ENCODE data around the gene CLGN.
"Not testable (repeated sequence)": the region's sequence is repeated elsewhere in the genome, so short reads cannot be mapped to it uniquely, and the experiment has no call there.

The CLGN gene

DNA sequence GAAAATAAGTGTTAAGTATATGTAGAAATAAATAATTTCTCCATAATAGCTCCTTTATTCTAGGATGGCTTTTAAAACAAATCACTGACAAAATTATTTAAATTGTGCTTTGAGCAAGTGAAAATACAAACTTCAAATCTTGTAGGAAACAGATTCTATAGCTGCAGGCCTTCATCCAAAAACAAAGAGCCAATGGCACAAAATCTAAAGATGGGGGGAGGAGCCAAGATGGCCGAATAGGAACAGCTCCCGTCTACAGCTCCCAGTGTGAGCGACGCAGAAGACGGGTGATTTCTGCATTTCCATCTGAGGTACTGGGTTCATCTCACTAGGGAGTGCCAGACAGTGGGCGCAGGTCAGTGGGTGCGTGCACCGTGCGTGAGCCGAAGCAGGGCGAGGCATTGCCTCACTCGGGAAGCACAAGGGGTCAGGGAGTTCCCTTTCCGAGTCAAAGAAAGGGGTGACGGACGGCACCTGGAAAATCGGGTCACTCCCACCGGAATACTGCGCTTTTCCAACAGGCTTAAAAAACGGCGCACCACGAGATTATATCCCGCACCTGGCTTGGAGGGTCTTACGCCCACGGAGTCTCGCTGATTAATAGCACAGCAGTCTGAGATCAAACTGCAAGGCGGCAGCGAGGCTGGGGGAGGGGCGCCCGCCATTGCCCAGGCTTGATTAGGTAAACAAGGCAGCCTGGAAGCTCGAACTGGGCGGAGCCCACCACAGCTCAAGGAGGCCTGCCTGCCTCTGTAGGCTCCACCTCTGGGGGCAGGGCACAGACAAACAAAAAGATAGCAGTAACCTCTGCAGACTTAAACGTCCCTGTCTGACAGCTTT is 14.1 kb downstream of the CLGN start:
- not testable (repeated sequence) for H3K4me1 Mint-ChIP-seq, H3K9me3 Mint-ChIP-seq, ATAC-seq, H3K27ac Mint-ChIP-seq, H3K4me3 Mint-ChIP-seq, H3K36me3 Mint-ChIP-seq
- H3K27me3 Mint-ChIP-seq = peaks cover 12% of the 10 kb centered on the region

DNA sequence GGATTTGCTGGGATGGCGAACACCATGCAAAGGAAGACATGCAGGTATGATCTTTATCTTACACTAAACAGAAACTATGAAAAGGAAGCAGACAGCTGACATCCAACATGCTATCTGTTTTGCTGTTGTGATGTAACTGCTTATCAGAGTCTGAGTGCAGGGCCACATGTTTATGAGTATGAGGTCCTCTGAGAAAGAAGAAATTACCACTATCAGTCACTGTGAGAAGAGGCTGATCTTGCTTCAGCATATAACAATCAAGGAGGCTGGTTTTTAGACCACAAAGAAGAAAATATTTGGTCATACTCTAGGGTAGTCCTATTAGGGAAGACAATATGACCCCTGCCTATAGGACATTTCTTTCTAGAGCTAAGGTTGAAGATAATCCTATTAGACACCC is 18.5 kb downstream of the CLGN start:
- Mint-ChIP-seq H3K27ac (no peak overlapping the region), H3K4me3 (no peak overlapping the region), H3K9me3 (no peaks in the 10 kb centered on the region), H3K27me3 (peaks cover 24% of the 10 kb centered on the region), H3K4me1 (no peaks in the 10 kb centered on the region), H3K36me3 (no peaks in the 10 kb centered on the region)
- ATAC-seq = no peak

DNA sequence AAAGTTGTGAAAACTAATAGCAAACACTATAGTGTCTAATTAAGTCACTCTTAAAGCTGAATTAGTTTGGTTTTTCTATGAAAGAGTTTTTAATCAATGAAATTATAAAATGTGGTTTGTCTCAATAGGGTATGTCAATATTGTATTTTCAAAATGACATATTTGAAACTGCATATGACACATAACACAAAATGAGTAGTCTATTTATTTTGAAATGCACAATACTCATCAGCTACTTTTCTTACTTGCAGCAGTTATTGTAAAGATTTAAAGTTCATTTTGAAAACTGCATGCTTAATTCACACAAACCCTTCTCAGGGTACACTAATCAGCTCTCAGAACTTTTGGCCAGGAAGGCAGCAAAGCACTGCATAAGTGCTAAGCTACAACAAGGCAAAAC is 21.2 kb downstream of the CLGN start:
- no peaks in the 10 kb centered on the region for H3K4me1 Mint-ChIP-seq

DNA sequence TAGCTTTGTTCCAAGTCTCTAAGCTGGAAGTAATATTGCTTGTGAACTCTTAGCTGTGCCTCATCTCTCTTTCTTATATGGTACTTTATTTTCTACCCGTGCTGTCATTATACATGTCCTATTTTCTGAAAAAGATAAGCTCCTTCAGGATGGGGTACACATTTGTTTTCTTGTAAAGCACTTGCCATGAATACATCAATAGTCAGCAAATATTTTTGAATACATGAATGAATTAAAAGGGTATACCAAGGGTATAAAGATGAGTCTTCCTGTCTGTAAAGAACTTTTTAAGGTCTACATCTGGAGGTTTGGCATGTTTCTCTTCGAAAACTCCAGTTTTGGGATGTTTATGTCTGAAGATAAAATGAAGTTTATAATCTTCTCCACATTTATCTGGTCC is 27.3 kb downstream of the CLGN start:
- Mint-ChIP-seq H3K4me3 (no peak overlapping the region), H3K27me3 (peaks cover 10% of the 10 kb centered on the region), H3K27ac (no peak overlapping the region), H3K36me3 (no peaks in the 10 kb centered on the region), H3K4me1 (no peaks in the 10 kb centered on the region), H3K9me3 (no peaks in the 10 kb centered on the region)
- no peak for ATAC-seq

More for the DNA sequence above, 21.2 kb downstream of the CLGN start:
- no peak for ATAC-seq
- Mint-ChIP-seq H3K27me3 (peaks cover 12% of the 10 kb centered on the region), H3K4me3 (no peak overlapping the region), H3K9me3 (no peaks in the 10 kb centered on the region), H3K27ac (no peak overlapping the region), H3K36me3 (no peaks in the 10 kb centered on the region)

DNA sequence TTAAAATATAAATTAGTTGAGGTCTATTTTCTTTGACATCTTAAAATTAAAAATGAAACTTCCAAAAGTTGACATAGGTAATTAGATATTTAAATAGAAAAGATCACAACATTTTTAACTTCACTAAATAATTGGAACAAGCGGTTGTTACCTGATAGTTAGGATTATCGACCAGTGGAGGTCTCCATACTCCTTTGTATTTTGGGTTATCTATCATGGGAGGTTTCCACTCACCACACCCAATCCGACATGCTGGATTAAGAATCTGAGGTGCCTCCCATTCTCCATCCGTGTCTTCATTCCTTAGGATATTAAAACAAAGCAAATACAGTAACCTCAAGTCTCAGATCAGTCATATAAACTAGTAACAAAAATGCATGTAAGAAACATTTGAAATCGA is 31.8 kb downstream of the CLGN start:
- H3K36me3 Mint-ChIP-seq = no peaks in the 10 kb centered on the region
- H3K9me3 Mint-ChIP-seq = no peaks in the 10 kb centered on the region
- no peak for ATAC-seq
- no peak overlapping the region for H3K4me3 Mint-ChIP-seq
- H3K27me3 Mint-ChIP-seq = peaks cover 10% of the 10 kb centered on the region
- H3K27ac Mint-ChIP-seq = no peak overlapping the region
- no peaks in the 10 kb centered on the region for H3K4me1 Mint-ChIP-seq

DNA sequence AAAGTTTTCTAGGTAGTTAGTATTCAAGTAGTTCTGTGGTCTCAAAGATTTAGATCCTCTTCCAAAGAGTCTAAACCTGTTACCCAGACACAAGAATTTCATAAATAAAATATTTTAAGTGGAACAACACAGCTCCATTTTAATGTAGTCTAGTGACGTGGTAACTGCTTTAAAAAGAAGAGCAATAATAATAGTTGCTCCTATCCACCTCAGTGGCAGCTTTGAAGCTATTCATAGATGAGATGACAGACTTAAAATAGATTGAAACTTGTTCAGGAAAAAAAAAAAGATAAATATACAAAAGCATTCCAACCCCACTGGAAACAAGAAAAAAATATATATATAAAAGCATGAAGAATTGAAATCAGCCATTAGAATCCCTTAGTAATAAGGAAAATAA is 39.4 kb downstream of the CLGN start:
- no peaks in the 10 kb centered on the region for H3K36me3 Mint-ChIP-seq
- no peak overlapping the region for H3K4me3 Mint-ChIP-seq
- no peaks in the 10 kb centered on the region for H3K27me3 Mint-ChIP-seq
- no peak overlapping the region for H3K27ac Mint-ChIP-seq
- ATAC-seq = no peak
- no peaks in the 10 kb centered on the region for H3K9me3 Mint-ChIP-seq
- no peaks in the 10 kb centered on the region for H3K4me1 Mint-ChIP-seq

DNA sequence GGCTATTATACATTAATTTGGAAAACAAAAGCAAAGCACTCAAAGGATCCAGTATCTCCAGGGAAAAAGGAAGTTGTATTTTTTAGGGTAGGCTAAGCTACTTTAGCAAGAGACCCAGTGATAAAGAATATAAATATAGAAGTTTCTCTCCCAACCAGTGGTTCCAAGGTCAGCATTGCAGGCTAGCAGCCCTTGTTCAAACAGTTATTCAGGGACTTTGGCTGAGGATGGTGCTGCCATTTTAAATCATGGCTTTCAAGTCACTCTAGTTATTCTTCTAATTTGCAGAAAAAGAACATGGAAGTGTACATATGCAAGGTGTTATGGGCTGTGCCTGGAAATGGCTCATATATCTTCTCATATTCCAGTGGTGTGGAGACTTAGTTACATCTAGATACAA is 44.7 kb downstream of the CLGN start:
- H3K4me1 Mint-ChIP-seq = no peaks in the 10 kb centered on the region
- H3K9me3 Mint-ChIP-seq = no peaks in the 10 kb centered on the region
- H3K36me3 Mint-ChIP-seq = peaks cover 6% of the 10 kb centered on the region
- no peaks in the 10 kb centered on the region for H3K27me3 Mint-ChIP-seq
- no peak overlapping the region for H3K27ac Mint-ChIP-seq
- H3K4me3 Mint-ChIP-seq = no peak overlapping the region
- no peak for ATAC-seq

DNA sequence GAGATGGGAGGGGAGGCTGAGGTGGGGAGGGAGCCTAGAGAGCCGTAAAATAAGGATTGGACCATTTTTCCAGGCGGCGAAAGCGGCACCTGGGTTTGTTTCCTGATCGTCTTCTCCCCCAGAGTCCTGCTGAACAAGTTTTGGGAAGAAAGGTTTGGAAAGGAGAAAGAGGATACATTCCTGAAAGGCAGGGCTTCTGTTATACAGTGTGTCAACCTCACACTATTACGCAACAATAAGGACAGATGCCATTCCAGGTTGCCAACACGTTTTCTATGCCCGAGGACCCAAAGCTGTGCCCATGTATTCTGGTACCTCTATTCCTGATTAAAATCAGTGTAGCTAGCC is 53.3 kb downstream of the CLGN start:
- ATAC-seq = no peak
- peaks cover 4% of the 10 kb centered on the region for H3K36me3 Mint-ChIP-seq
- H3K4me3 Mint-ChIP-seq = no peak overlapping the region
- H3K4me1 Mint-ChIP-seq = peaks cover 37% of the 10 kb centered on the region
- no peak overlapping the region for H3K27ac Mint-ChIP-seq
- no peaks in the 10 kb centered on the region for H3K9me3 Mint-ChIP-seq
- H3K27me3 Mint-ChIP-seq = no peaks in the 10 kb centered on the region

DNA sequence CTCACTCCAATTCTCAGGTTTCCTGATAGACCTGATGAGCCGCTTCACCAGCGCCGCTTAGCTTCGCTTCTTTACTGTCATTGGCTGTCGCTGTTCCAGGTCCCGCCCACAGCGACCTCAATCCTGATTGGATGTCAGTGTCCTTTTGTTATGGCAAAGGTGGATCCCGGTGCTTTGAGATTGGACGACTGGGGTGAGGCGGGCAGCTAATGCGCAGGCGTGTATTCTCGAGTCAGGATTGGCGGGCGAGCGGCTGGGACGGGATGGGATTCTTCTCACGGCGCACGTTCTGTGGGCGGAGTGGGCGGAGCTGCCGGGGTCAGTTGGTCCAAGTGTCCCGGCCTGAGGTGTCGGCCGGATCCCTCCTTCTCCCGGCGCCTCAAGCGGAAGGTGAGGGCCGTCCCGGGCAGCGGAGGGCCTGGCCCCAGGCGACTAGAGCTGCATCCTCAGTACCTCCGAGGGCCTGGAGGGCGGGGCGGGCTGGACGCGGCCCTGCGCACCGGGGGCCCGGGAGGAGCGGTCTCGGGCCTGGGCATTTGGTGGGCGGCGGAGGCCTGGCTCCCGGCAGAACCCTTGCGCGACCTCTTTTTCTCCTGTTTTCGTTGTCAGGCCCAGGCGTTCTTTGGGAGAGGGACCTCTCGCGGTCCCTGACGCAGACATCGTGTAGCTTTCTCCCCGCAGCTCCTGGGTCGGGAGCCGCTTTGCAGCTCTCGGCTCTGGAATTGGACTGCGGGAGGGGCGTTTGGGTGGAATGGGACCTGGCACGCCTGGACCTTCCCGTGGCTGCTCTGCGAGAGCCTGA is 53.9 kb downstream of the CLGN start, which contains the start of gene SCOC:
Gene SCOC (plus strand): TSS at position 319 of the 802 bp plus-strand sequence. CDS start 5,525 bp downstream, outside the sequence.
- Mint-ChIP-seq H3K27ac (no peak within 1 kb of the TSS), H3K36me3 (peaks cover 4% of the 10 kb centered on the region), H3K27me3 (no peaks in the 10 kb centered on the region), H3K4me3 (no peak within 1 kb of the TSS), H3K4me1 (peaks cover 37% of the 10 kb centered on the region), H3K9me3 (no peaks in the 10 kb centered on the region)
- peak; percentile 99 for ATAC-seq

DNA sequence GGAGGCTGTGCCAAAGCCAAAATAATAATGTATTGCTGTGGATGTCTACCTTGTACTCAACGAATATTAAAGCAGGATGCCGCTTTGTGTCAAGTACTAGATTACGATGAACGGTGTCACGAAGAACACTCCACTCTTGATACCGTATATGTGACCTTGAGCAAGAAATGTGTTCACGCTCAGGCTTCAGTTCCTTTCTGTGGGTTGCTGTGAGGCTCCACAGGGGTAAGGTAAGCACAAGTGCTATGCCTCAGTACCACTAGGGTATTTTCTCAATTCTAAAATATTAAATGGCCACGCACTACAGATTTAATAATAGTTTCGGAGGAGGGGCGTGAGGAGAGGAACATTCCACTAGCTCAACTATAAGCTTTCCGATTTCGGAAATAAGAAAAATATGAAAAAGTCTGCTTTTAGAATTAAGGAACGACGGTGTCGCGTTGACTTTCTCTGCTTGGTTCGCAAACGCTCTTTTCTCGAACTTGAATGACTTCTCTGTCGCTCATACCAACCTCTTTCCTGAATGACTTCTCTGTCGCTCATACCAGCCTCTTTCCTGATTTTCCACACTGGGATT is 54.6 kb downstream of the CLGN start:
- ATAC-seq = peak; percentile 85
- H3K27ac Mint-ChIP-seq = no peak overlapping the region

DNA sequence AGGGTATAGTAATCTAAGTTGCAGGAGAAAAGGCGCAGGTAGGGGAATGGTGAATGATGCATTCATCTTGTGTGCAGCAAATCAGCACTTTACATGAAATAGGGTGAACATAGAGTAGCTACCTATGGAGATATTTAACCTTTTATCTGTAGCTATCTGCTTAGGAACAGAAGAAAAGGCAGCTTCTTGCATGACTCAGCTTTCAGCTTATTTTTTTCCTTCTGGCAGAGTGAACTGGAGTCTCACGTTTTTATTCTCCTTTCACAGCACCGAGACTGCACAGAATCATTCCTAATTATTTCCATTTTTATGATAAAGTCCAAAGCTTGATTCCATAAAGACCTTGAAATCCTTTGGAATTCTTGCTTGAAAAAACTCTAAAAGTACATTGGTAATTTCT is 58.8 kb downstream of the CLGN start:
- Mint-ChIP-seq H3K9me3 (no peaks in the 10 kb centered on the region), H3K27ac (no peak overlapping the region), H3K36me3 (no peaks in the 10 kb centered on the region), H3K27me3 (no peaks in the 10 kb centered on the region), H3K4me1 (peaks cover 9% of the 10 kb centered on the region), H3K4me3 (no peak overlapping the region)
- ATAC-seq = no peak

More for the DNA sequence above, 54.6 kb downstream of the CLGN start:
- H3K36me3 Mint-ChIP-seq = peaks cover 4% of the 10 kb centered on the region
- H3K27me3 Mint-ChIP-seq = no peaks in the 10 kb centered on the region
- H3K9me3 Mint-ChIP-seq = no peaks in the 10 kb centered on the region
- H3K4me3 Mint-ChIP-seq = no peak overlapping the region
- peaks cover 37% of the 10 kb centered on the region for H3K4me1 Mint-ChIP-seq

DNA sequence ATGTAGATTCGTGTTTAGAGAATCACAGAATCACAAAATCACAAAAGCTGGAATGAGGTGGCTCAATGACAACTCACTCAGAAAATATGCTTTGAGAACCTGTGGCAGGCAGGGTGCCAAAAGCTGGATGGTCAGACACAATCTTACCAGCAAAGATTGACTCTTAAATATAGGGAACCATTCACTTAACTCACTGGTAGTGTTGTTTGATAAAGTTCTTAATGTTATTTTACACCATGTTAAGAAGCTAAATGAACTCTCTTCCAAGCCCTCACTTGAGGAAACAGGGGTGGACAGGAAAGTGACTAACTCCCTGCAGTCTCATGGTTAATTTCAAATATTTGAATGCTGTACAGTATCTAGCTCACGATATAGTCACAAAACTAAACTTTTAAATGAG is 59.7 kb downstream of the CLGN start:
- Mint-ChIP-seq H3K4me1 (peaks cover 9% of the 10 kb centered on the region), H3K36me3 (no peaks in the 10 kb centered on the region), H3K9me3 (no peaks in the 10 kb centered on the region), H3K27me3 (no peaks in the 10 kb centered on the region), H3K27ac (no peak overlapping the region), H3K4me3 (no peak overlapping the region)
- no peak for ATAC-seq

DNA sequence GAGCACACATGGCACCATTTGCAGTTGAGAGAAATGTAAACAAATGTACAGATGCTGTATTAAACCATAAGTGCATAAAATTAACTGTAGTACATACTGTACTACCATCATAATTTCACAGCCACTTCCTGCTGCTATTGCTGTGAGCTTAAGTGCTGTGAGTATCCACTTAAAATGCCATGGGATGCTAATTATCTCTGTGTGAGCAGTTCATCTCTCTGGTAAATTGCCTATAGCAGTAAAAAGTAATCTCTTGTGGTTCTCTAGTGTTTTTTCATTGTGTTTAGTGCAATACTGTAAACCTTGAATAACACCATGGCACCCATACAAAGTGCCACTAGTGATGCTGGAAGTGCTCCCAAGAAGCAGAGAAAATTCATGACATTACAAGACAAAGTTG is 63.9 kb downstream of the CLGN start:
- Mint-ChIP-seq H3K9me3 (no peaks in the 10 kb centered on the region), H3K36me3 (no peaks in the 10 kb centered on the region), H3K4me1 (peaks cover 6% of the 10 kb centered on the region), H3K4me3 (no peak overlapping the region), H3K27me3 (no peaks in the 10 kb centered on the region), H3K27ac (no peak overlapping the region)
- ATAC-seq = no peak

DNA sequence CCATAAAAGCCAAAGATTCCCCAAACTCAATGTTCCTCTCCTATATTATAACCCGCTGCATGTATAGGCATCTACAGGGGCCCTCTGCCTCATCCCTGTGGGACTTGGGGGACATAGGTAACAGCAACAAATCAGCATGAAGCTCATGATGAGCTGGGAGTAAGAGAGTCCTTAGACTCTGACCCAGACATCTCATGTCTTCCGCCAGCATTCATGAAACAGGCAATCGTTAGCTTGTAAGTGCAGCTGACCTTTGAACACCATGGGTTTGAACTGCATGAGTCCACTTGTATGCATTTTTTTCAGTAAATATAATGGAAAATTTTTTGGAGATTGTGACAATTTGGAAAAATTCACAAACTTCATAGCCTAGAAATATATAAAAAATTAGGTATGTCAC is 64.4 kb downstream of the CLGN start:
- no peak overlapping the region for H3K4me3 Mint-ChIP-seq
- H3K36me3 Mint-ChIP-seq = no peaks in the 10 kb centered on the region
- H3K4me1 Mint-ChIP-seq = peaks cover 6% of the 10 kb centered on the region
- no peak overlapping the region for H3K27ac Mint-ChIP-seq
- ATAC-seq = no peak
- no peaks in the 10 kb centered on the region for H3K9me3 Mint-ChIP-seq
- peaks cover 1% of the 10 kb centered on the region for H3K27me3 Mint-ChIP-seq

DNA sequence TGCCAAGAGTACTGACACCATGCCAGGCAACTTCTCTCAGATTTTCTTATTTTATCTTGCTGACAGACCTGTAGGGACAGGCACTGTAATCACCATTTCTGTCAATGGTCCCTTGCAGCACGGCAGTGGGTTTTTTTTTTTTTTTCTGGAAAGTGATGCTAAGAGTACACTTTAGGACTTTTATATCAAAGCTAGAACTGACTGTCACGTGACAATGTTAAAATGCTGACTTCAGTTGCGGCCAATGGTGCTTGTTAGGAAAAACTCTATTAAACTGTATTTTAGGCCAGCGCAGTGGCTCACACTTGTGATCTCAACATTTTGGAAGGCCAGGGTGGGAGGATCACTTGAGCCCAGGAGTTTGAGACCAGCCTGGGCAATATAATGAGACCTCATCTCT is 66.3 kb downstream of the CLGN start:
- Mint-ChIP-seq H3K4me3 (no peak overlapping the region), H3K9me3 (no peaks in the 10 kb centered on the region), H3K36me3 (no peaks in the 10 kb centered on the region), H3K4me1 (peaks cover 6% of the 10 kb centered on the region), H3K27ac (no peak overlapping the region), H3K27me3 (peaks cover 14% of the 10 kb centered on the region)
- ATAC-seq = no peak

All from stimulated activated memory B cell treated with anti-CD40 and anti-IgM and Interleukin-4, amounts not matched to agents 10 μg/mL and 1 μg/mL and 100 μg/mL, for 72 hours (primary cell).